Measurements from ENCODE around the gene PEAR1. TPM values are rescaled to one million over a fixed set of nuclear protein-coding genes. Genes with fewer than 3 reads are reported as not detected.
A peak's percentile ranks its signal among the peaks of the same experiment; 100 is the strongest.

PEAR1 gene
- total RNA-seq, 2 donors from 2014 or later: not detected

DNA sequence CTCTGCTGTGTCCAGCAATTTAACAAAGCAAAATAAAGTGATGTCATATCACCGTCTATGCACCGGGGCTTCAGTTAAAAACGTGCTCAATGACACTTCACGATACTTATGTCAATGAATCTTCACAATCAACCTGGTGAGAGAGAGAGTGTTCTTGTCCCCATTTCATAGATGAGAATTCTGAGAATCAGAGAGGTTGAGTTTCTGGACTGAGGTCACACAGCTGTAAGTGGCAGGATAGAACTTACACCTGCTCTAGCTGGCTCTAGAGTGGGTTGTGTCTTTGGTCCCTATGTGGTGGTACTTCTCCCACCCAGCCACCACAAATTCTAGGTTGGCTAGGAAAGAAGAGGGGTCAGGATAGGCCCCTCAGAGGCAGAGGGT lies 27.7 kb upstream of the PEAR1 start:
- Mint-ChIP-seq H3K9me3 (no peaks in the 10 kb centered on the region), H3K27ac (peak overlapping the region; percentile 55), H3K27me3 (peaks cover 23% of the 10 kb centered on the region), H3K36me3 (ENCODE audit: low read depth) (no peaks in the 10 kb centered on the region), H3K4me1 (peaks cover 30% of the 10 kb centered on the region), H3K4me3 (peak overlapping the region; percentile 59)
- peak; percentile 40 for ATAC-seq (replicated peaks)

DNA sequence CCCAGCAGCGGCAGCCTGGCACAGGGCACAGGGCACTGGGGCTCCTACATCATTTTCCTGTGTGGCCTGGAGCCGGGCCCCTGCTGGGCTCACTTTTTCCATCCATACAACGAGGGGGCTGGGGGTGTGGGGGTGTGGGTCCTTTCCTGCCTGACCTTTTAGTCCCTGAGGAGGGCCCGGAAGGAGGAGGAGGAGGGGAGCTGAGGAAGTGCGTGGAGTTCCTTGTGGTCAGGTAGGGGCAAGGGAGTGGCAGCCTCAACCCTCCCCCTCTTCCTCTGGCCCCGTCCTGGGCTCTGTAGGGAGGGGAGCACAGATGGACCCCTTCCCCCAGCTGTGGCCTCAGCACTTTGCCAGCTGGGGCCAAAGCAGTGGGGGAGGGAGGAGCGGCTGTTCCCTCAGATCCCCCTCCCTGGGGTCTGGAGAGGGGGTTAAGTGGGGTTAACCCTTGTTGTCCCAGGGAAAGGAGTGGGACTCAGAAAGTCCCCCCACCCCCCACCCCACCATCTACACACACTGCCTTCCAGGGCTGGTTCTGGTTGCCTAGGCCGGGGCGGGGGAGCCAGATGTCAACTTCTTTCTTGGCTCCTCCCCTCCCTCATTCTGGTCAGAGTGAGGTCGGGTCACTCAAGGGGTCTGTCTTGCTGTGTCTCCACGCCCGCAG lies 27.1 kb upstream of the PEAR1 start:
- peak overlapping the region; percentile 59 for H3K4me3 Mint-ChIP-seq
- ATAC-seq (replicated peaks): peak; percentile 30
- no peaks in the 10 kb centered on the region for H3K36me3 Mint-ChIP-seq (ENCODE audit: low read depth)
- H3K27ac Mint-ChIP-seq: peak overlapping the region; percentile 55
- H3K9me3 Mint-ChIP-seq: no peaks in the 10 kb centered on the region
- peaks cover 23% of the 10 kb centered on the region for H3K27me3 Mint-ChIP-seq
- peaks cover 33% of the 10 kb centered on the region for H3K4me1 Mint-ChIP-seq

DNA sequence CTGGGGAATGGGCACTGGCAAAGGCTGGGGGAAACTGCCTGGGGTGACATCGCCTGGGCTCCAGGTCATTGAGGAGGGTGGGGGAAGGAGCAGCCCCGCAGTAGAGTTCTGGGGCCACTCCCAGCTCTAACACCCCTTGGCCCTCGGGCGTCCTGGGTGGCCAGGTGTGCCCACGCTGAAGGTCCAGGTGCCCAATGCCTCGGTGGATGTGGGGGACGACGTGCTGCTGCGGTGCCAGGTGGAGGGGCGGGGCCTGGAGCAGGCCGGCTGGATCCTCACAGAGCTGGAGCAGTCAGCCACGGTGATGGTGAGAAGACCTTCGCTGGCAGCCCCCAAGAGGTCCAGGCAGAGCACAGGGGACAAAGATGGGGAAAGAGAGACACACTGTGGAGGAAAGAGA lies 25.2 kb upstream of the PEAR1 start:
- H3K9me3 Mint-ChIP-seq: no peaks in the 10 kb centered on the region
- no peak for ATAC-seq (replicated peaks)
- no peak overlapping the region for H3K4me3 Mint-ChIP-seq
- no peaks in the 10 kb centered on the region for H3K36me3 Mint-ChIP-seq (ENCODE audit: low read depth)
- peaks cover 10% of the 10 kb centered on the region for H3K27me3 Mint-ChIP-seq
- peaks cover 27% of the 10 kb centered on the region for H3K4me1 Mint-ChIP-seq
- H3K27ac Mint-ChIP-seq: peak overlapping the region; percentile 33

DNA sequence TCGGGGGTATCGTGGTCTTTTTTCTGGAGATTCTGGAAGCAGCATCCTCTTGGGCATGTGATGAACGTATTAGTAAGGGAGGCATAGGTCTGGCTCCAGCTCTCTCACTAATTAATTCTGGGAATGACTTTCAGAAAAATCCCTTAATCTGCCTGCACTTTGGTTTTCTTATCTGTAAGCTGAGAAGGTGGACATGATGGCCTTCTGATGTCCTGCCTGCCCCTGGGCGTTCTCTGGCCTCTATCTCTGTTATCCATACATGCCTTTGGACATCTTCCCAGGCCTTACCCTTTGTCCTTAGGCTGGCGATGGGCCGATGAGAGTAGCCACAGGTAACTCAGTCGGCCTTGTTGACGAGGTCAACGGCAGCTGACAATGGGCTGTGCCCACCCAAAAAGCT lies 24.1 kb upstream of the PEAR1 start:
- no peak overlapping the region for H3K4me3 Mint-ChIP-seq
- no peaks in the 10 kb centered on the region for H3K27me3 Mint-ChIP-seq
- H3K9me3 Mint-ChIP-seq: no peaks in the 10 kb centered on the region
- no peak for ATAC-seq (replicated peaks)
- no peaks in the 10 kb centered on the region for H3K36me3 Mint-ChIP-seq (ENCODE audit: low read depth)
- peaks cover 19% of the 10 kb centered on the region for H3K4me1 Mint-ChIP-seq
- H3K27ac Mint-ChIP-seq: no peak overlapping the region

DNA sequence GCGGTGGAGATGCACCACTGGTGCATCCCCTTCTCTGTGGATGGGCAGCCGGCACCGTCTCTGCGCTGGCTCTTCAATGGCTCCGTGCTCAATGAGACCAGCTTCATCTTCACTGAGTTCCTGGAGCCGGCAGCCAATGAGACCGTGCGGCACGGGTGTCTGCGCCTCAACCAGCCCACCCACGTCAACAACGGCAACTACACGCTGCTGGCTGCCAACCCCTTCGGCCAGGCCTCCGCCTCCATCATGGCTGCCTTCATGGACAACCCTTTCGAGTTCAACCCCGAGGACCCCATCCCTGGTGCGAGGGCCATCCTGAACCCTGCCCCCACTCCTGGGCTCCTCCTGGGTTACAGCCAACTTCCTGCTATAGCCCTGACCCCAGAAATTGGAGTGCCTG lies 19.9 kb upstream of the PEAR1 start:
- ATAC-seq (replicated peaks): no peak
- peaks cover 9% of the 10 kb centered on the region for H3K27me3 Mint-ChIP-seq
- no peak overlapping the region for H3K4me3 Mint-ChIP-seq
- H3K4me1 Mint-ChIP-seq: peaks cover 11% of the 10 kb centered on the region
- no peak overlapping the region for H3K27ac Mint-ChIP-seq
- no peaks in the 10 kb centered on the region for H3K9me3 Mint-ChIP-seq
- H3K36me3 Mint-ChIP-seq (ENCODE audit: low read depth): no peaks in the 10 kb centered on the region

DNA sequence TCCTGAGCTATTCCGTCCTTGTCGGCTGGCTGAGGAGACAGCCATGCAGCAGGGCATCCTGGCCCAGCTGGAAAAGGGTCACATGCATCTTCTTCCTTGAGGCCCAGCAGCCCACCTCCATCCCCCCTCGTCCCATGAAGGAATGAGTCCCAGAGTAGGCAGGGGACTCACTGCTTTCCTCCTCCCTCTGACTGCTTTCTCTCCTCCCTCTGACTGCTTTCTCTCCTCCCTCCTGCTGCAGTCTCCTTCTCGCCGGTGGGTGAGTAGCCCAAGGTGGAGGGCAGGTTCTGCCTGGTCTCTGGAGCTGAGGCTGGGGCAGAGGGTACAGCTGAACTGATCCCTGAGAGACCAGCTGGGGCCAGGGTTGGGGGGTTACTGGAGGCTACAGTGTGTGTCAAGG lies 19.4 kb upstream of the PEAR1 start:
- Mint-ChIP-seq H3K27ac (no peak overlapping the region), H3K4me3 (no peak overlapping the region), H3K9me3 (no peaks in the 10 kb centered on the region), H3K36me3 (ENCODE audit: low read depth) (no peaks in the 10 kb centered on the region), H3K4me1 (peaks cover 11% of the 10 kb centered on the region), H3K27me3 (peaks cover 11% of the 10 kb centered on the region)
- no peak for ATAC-seq (replicated peaks)

DNA sequence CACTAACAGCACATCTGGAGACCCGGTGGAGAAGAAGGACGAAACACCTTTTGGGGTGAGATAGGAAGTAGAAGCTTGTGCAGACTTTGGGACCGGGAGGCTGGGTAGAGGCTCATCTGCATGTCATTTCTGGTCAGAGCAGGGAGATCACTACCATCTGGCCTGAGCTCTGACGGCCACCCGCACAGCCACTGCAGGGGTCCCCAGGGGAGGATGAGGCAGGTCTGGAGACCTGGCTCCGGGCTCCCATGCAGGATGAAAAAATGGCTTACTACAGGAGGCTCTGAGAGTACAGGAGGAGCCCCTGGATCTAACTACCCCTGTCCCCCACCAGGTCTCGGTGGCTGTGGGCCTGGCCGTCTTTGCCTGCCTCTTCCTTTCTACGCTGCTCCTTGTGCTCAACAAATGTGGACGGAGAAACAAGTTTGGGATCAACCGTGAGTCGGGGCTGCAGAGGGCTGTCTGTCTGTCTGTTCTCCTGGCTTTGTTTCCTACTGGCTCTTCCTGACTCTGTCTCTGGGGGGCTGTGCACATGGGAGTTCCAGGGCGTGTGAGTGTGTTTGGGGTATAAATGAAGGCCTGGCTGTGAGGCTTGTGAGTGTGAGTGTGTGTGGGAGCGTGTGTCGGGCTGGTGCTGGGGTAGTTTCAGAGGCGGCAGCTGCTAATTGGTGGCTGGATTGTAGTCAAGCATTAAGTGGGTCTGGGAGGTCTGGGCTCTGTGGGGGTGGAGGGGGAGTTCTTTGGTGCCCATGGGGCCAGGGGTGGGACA lies 18.8 kb upstream of the PEAR1 start:
- Mint-ChIP-seq H3K27me3 (peaks cover 12% of the 10 kb centered on the region), H3K36me3 (ENCODE audit: low read depth) (no peaks in the 10 kb centered on the region), H3K9me3 (no peaks in the 10 kb centered on the region)

GRCh38 chr1:156875341-156875615 lies 18.2 kb upstream of the PEAR1 start:
- Mint-ChIP-seq H3K27me3 (peaks cover 14% of the 10 kb centered on the region), H3K27ac (no peak overlapping the region), H3K4me1 (peaks cover 9% of the 10 kb centered on the region), H3K9me3 (no peaks in the 10 kb centered on the region), H3K36me3 (ENCODE audit: low read depth) (no peaks in the 10 kb centered on the region), H3K4me3 (no peak overlapping the region)
- ATAC-seq (replicated peaks): no peak

More for the DNA sequence above, 18.8 kb upstream of the PEAR1 start:
- no peak for ATAC-seq (replicated peaks)
- Mint-ChIP-seq H3K4me3 (no peak overlapping the region), H3K4me1 (peaks cover 11% of the 10 kb centered on the region), H3K27ac (no peak overlapping the region)

DNA sequence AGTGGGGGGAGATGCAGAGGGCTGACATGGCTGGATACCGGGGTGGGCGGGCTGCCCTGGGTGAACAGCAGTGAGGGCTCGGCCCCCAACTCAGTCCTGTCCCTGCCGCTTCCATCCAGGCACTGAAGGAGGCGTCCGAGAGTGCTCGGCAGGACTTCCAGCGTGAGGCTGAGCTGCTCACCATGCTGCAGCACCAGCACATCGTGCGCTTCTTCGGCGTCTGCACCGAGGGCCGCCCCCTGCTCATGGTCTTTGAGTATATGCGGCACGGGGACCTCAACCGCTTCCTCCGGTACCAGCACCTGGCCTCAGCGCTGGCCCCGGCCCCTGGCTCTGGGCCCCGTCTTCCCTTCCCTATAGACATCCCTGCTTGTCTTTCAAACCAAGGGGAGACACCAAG lies 17.2 kb upstream of the PEAR1 start:
- Mint-ChIP-seq H3K9me3 (no peaks in the 10 kb centered on the region), H3K36me3 (ENCODE audit: low read depth) (no peaks in the 10 kb centered on the region), H3K27me3 (peaks cover 22% of the 10 kb centered on the region), H3K4me1 (no peaks in the 10 kb centered on the region), H3K4me3 (no peak overlapping the region), H3K27ac (no peak overlapping the region)
- ATAC-seq (replicated peaks): no peak

DNA sequence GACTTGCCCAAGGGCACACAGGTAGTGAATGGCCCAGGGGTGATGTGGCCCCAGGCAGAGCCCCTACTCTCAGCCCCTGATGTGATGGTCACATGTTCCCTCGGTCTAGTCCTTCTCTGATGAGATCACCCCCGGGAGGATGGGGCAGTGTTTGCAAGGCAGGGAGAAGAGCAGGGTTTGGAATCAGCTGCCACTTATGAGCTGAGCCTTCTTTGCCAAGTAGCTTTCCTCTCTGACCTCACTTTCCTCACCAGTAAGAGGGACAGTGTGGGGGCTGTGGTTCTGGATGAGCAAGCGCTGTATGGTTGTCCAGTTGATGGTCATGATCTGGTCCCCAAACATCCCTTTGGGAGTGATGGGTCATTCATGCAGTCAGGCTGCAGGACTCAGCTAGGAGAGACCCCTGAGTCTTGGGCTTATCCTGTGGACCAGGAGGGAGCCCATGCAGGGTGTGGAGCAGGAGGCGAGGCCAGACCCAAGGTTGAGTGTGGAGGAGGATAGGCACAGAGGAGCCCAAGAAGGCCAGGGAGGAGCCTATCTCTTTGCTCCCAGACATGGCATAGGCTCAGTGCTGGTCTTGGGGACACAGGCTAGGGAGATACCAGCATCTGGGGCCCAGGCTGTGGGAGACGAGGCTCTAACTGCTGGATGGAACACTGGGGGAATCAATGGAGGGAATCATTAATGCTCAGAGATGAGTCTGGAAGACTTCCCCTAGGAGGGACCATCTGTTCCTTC lies 15.9 kb upstream of the PEAR1 start:
- no peaks in the 10 kb centered on the region for H3K4me1 Mint-ChIP-seq
- ATAC-seq (replicated peaks): no peak
- no peak overlapping the region for H3K4me3 Mint-ChIP-seq
- no peak overlapping the region for H3K27ac Mint-ChIP-seq
- H3K27me3 Mint-ChIP-seq: peaks cover 22% of the 10 kb centered on the region
- H3K36me3 Mint-ChIP-seq (ENCODE audit: low read depth): no peaks in the 10 kb centered on the region
- H3K9me3 Mint-ChIP-seq: no peaks in the 10 kb centered on the region

GRCh38 chr1:156879876-156880275 lies 13.6 kb upstream of the PEAR1 start:
- H3K27me3 Mint-ChIP-seq: peaks cover 35% of the 10 kb centered on the region
- H3K4me3 Mint-ChIP-seq: no peak overlapping the region
- H3K36me3 Mint-ChIP-seq (ENCODE audit: low read depth): no peaks in the 10 kb centered on the region
- no peak overlapping the region for H3K27ac Mint-ChIP-seq
- ATAC-seq (replicated peaks): no peak
- H3K4me1 Mint-ChIP-seq: no peaks in the 10 kb centered on the region
- no peaks in the 10 kb centered on the region for H3K9me3 Mint-ChIP-seq

GRCh38 chr1:156880473-156880872 lies 13.0 kb upstream of the PEAR1 start:
- Mint-ChIP-seq H3K27ac (no peak overlapping the region), H3K4me3 (no peak overlapping the region), H3K27me3 (peaks cover 32% of the 10 kb centered on the region), H3K4me1 (no peaks in the 10 kb centered on the region), H3K9me3 (no peaks in the 10 kb centered on the region), H3K36me3 (ENCODE audit: low read depth) (no peaks in the 10 kb centered on the region)
- no peak for ATAC-seq (replicated peaks)

GRCh38 chr1:156881101-156881500 lies 12.4 kb upstream of the PEAR1 start:
- peaks cover 35% of the 10 kb centered on the region for H3K27me3 Mint-ChIP-seq
- ATAC-seq (replicated peaks): no peak

GRCh38 chr1:156881663-156882062 lies 11.9 kb upstream of the PEAR1 start:
- Mint-ChIP-seq H3K36me3 (ENCODE audit: low read depth) (no peaks in the 10 kb centered on the region), H3K4me1 (no peaks in the 10 kb centered on the region), H3K4me3 (no peak overlapping the region), H3K9me3 (no peaks in the 10 kb centered on the region), H3K27ac (no peak overlapping the region), H3K27me3 (peaks cover 40% of the 10 kb centered on the region)
- no peak for ATAC-seq (replicated peaks)

More at GRCh38 chr1:156881101-156881500, 12.4 kb upstream of the PEAR1 start:
- H3K27ac Mint-ChIP-seq: no peak overlapping the region
- H3K4me3 Mint-ChIP-seq: no peak overlapping the region
- H3K4me1 Mint-ChIP-seq: no peaks in the 10 kb centered on the region
- no peaks in the 10 kb centered on the region for H3K36me3 Mint-ChIP-seq (ENCODE audit: low read depth)
- no peaks in the 10 kb centered on the region for H3K9me3 Mint-ChIP-seq

DNA sequence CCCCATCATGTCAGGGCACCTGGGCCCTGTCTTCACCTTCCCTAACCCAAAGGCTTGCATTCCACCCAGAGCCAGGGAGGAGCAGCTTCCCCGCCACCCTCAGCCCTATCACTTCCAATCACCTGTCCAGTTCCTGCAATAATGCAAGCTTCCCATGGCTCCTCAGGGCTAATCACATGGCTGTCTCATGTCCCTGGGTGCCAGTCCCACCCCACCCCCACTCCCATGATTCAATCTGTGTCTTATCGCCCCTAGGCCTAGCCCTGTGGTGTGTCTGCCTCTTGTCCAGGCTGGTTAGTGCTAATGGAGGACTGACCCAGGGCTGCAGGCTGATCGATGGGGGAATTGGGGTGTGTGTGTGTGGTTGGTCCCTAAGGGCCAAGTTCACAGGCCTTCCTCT lies 11.0 kb upstream of the PEAR1 start:
- no peak overlapping the region for H3K27ac Mint-ChIP-seq
- no peak for ATAC-seq (replicated peaks)
- no peak overlapping the region for H3K4me3 Mint-ChIP-seq
- H3K4me1 Mint-ChIP-seq: no peaks in the 10 kb centered on the region
- H3K36me3 Mint-ChIP-seq (ENCODE audit: low read depth): no peaks in the 10 kb centered on the region
- peaks cover 43% of the 10 kb centered on the region for H3K27me3 Mint-ChIP-seq
- no peaks in the 10 kb centered on the region for H3K9me3 Mint-ChIP-seq
